ENCODE results near the gene RAD51B.

RAD51B gene

DNA sequence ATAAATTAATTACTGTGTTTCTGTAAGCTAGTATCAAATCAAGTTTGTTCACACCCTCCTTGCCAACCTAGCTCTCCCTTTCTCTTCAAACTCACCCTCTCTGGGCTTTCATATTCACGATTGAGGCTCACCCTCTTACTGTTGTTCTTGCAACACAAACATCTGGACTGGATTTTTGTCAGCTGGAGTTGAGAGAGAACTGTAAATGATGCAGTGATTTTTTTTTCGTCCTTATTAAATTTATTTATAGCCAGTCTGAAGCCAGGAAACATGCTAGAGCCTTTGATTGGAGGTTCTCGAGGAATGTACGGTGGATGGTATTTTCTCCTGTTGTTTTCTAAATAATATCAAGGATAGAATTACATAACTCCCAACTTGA, 488.2 kb downstream of the RAD51B start:
- TF ChIP-seq, protein P1, sequence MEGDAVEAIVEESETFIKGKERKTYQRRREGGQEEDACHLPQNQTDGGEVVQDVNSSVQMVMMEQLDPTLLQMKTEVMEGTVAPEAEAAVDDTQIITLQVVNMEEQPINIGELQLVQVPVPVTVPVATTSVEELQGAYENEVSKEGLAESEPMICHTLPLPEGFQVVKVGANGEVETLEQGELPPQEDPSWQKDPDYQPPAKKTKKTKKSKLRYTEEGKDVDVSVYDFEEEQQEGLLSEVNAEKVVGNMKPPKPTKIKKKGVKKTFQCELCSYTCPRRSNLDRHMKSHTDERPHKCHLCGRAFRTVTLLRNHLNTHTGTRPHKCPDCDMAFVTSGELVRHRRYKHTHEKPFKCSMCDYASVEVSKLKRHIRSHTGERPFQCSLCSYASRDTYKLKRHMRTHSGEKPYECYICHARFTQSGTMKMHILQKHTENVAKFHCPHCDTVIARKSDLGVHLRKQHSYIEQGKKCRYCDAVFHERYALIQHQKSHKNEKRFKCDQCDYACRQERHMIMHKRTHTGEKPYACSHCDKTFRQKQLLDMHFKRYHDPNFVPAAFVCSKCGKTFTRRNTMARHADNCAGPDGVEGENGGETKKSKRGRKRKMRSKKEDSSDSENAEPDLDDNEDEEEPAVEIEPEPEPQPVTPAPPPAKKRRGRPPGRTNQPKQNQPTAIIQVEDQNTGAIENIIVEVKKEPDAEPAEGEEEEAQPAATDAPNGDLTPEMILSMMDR (IDR thresholded peaks at IDR 0.05), result no peak
- Histone ChIP-seq H3K9me3 (ENCODE audit: control insufficient read depth, low read length) (no peaks in the 10 kb centered on the region), H3K27ac (peak overlapping the region; percentile 33), H3K79me2 (no peaks in the 10 kb centered on the region), H3K36me3 (ENCODE audit: control insufficient read depth, insufficient read depth, low read length) (no peaks in the 10 kb centered on the region), H3K4me3 (ENCODE audit: low read depth, low read length) (no peak overlapping the region), H3K9ac (no peak overlapping the region), H3K27me3 (ENCODE audit: control insufficient read depth, insufficient read depth, low read length) (no peaks in the 10 kb centered on the region), H2AFZ (peak overlapping the region; percentile 54), H3K4me1 (peaks cover 17% of the 10 kb centered on the region), H3K4me2 (ENCODE audit: low read length) (no peak overlapping the region)

DNA sequence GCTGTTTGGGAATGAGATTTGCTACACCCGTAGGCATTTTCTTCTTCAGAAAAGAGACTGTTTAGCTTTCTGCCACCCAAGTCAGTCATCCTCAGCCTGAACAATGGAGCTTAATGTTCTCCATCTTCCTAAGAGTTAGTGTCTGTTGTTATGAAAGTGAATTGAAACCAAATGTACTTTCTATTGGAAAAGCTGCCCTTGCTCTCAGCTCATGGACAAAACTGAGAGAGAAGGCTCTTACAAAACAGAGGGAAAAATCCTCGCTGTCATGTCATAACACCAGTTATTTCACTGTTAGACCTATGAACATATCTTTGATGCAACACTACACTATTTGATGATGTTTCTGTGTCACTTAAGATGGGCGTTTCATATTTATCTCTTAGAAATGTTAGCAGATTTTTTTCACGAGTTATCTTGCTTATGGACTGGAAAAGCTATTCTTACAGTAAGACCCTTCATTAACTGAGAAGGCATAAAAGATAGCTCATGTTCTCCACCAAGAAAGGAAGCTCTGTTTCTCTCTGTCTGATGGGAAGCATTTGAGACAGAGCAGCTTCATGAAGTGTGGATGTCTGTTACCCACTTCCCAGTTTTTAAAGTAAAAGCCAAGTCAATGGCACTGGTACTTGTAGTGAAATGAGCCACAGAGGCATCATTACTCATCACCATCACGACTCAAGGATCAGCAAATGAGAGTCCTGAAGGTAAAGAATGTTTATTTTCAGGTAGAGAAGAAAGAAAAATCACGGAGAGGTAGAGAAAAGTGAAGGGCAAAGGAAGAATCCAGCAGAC, 489.3 kb downstream of the RAD51B start:
- Histone ChIP-seq H3K4me1 (peaks cover 17% of the 10 kb centered on the region), H3K27me3 (ENCODE audit: control insufficient read depth, insufficient read depth, low read length) (no peaks in the 10 kb centered on the region), H3K9ac (no peak overlapping the region), H3K4me3 (ENCODE audit: low read depth, low read length) (no peak overlapping the region), H3K9me3 (ENCODE audit: control insufficient read depth, low read length) (no peaks in the 10 kb centered on the region), H3K27ac (peak overlapping the region; percentile 19), H2AFZ (peak overlapping the region; percentile 54), H3K4me2 (ENCODE audit: low read length) (no peak overlapping the region), H3K79me2 (no peaks in the 10 kb centered on the region), H3K36me3 (ENCODE audit: control insufficient read depth, insufficient read depth, low read length) (no peaks in the 10 kb centered on the region)
- TF ChIP-seq, protein P1 (IDR thresholded peaks at IDR 0.05), result no peak

DNA sequence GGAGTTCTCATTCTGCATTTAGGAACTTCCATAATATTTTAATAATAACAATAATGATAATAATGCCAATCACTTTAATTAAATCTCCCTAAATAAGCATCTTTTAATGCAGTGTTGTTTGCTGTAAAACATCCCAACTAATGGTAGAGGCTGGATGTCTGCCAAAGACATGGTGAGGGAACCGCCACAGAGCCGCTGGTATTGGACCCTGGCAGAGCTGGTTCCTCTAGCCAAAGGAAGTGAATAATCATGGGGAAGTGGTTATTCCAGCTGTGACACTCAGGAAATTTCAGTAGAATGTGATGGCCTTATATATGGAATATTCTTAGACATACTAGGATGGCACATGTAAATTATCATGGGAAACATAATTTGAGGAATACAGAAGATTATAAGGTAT, 490.0 kb downstream of the RAD51B start:
- TF ChIP-seq, protein P1 (IDR thresholded peaks at IDR 0.05), result no peak
- Histone ChIP-seq H3K27me3 (ENCODE audit: control insufficient read depth, insufficient read depth, low read length) (no peaks in the 10 kb centered on the region), H3K36me3 (ENCODE audit: control insufficient read depth, insufficient read depth, low read length) (no peaks in the 10 kb centered on the region), H3K4me2 (ENCODE audit: low read length) (no peak overlapping the region), H3K4me3 (ENCODE audit: low read depth, low read length) (no peak overlapping the region), H3K4me1 (peaks cover 17% of the 10 kb centered on the region), H2AFZ (no peak overlapping the region), H3K9ac (no peak overlapping the region), H3K9me3 (ENCODE audit: control insufficient read depth, low read length) (no peaks in the 10 kb centered on the region), H3K79me2 (no peaks in the 10 kb centered on the region), H3K27ac (no peak overlapping the region)

DNA sequence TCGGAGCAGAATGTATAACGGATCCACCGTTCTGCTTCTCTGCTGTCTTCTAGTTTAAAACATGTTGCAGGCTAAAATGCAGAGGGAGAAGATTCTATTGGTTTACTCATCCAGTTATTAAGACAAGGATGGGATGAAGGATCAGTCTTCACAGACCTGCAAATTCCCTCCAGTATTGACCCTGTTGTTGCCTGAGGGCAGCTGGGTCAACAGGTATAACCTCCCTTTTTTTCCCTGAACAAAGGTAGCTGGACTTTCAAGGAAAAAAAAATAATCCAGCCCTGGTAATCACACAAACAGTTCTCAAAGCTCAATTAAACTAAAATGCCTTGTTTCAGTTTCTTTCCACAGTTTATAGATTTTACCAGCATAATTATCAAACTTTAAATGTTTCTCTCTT, 492.7 kb downstream of the RAD51B start:
- H3K4me1 ChIP-seq, result peaks cover 15% of the 10 kb centered on the region
- no peak overlapping the region for H3K4me2 ChIP-seq (ENCODE audit: low read length)
- H3K9me3 ChIP-seq (ENCODE audit: control insufficient read depth, low read length), result no peaks in the 10 kb centered on the region
- H3K4me3 ChIP-seq (ENCODE audit: low read depth, low read length), result no peak overlapping the region
- H3K27ac ChIP-seq, result no peak overlapping the region
- H3K9ac ChIP-seq, result no peak overlapping the region
- TF ChIP-seq, protein P1 (IDR thresholded peaks at IDR 0.05), result no peak
- no peaks in the 10 kb centered on the region for H3K79me2 ChIP-seq
- no peaks in the 10 kb centered on the region for H3K36me3 ChIP-seq (ENCODE audit: control insufficient read depth, insufficient read depth, low read length)
- no peaks in the 10 kb centered on the region for H3K27me3 ChIP-seq (ENCODE audit: control insufficient read depth, insufficient read depth, low read length)
- H2AFZ ChIP-seq, result no peak overlapping the region

All from parathyroid adenoma (tissue), 2 donors.